ENCODE results near the gene TEX52.

GRCh38 chr12:2879853-2880252, 23.0 kb upstream of the TEX52 start:
- TF ChIP-seq RAD21 (IDR thresholded peaks at IDR 0.05; ENCODE audit: low read depth) (no peak), MAX (IDR thresholded peaks at IDR 0.05) (no peak), TAF1 (IDR thresholded peaks at IDR 0.05; ENCODE audit: low read depth) (no peak), CREB1 (IDR thresholded peaks at IDR 0.05; ENCODE audit: low read depth) (no peak), TEAD4 (IDR thresholded peaks at IDR 0.05) (no peak), CEBPB (IDR thresholded peaks at IDR 0.05) (no peak), EP300 (IDR thresholded peaks at IDR 0.05; ENCODE audit: borderline replicate concordance) (no peak), USF1 (IDR thresholded peaks at IDR 0.05) (no peak), YY1 (IDR thresholded peaks at IDR 0.05; ENCODE audit: low read depth) (no peak)

All from Ishikawa (cell line).